Activated CD4-positive, alpha-beta memory T cell treated with anti-CD3 and anti-CD28 coated beads, Interleukin-2, amount 10 ng/mL, durations not matched to agents 7 days and 5 days (primary cell): ENCODE measurements around the gene OR4S1. TPM values are rescaled to one million over a fixed set of nuclear protein-coding genes. Genes with fewer than 3 reads are reported as not detected.

Experiments
- CTCF ChIA-PET: fragments of 350-600 bp; sonication (Branson Sonifier 250); formaldehyde crosslinking; loops from one replicate; lab custom pipeline; 2021; ENCODE audit warnings: antibody characterized with exemption, inconsistent platforms; lab: Charles Lee
- POLR2A ChIA-PET: fragments of 350-600 bp; sonication (Branson Sonifier 250); formaldehyde crosslinking; loops from one replicate; lab custom pipeline; 2021; ENCODE audit warnings: antibody characterized with exemption; lab: Charles Lee
- DNase-seq: peaks from one replicate; pipeline ENCODE4 v3.0.0-alpha.2; 2020
- H3K27ac Mint-ChIP-seq: one replicate; pipeline ENCODE4 v1.8.0; 2021; ENCODE audit warnings: mild to moderate bottlenecking, mixed read lengths
- H3K27me3 Mint-ChIP-seq: one replicate; pipeline ENCODE4 v1.8.0; 2021; ENCODE audit warnings: mixed read lengths
- H3K36me3 Mint-ChIP-seq: one replicate; pipeline ENCODE4 v1.8.0; 2021; ENCODE audit warnings: low read depth, mixed read lengths
- H3K4me1 Mint-ChIP-seq: one replicate; pipeline ENCODE4 v1.8.0; 2021; ENCODE audit warnings: mixed read lengths
- H3K4me3 Mint-ChIP-seq: one replicate; pipeline ENCODE4 v1.8.0; 2021; ENCODE audit warnings: mild to moderate bottlenecking, mixed read lengths
- H3K9me3 Mint-ChIP-seq: one replicate; pipeline ENCODE4 v1.8.0; 2021; ENCODE audit warnings: mixed read lengths
- total RNA-seq, 2 experiments: library from RNA; stranded (reverse); gene quantifications; one replicate each; pipeline ENCODE4 v1.2.3, GENCODE V29; 2021

The OR4S1 gene
- total RNA-seq, 2 experiments from 2014 or later = not detected

DNA sequence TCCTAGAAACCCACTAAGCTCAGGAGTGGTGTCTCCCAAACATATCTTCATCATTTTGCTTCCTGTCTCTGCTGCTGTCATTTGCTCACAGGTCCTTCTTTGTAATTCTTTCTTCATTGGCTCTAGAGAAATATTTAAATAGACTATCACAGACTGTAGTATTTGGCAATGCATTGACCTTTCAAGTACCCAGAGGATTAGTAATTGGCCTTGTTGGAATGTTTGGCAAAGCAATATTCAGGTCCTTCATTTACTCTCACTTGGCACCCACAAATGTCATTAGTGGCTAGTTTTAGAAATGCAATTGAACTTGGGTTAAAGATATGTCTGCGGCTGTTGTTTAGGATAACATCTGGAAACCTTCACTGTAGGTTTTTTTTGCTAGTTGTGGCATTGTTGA is 48.7 kb downstream of the OR4S1 start:
- ChIA-PET POLR2A (no interaction called here), CTCF (no interaction called here)
- no peak overlapping the region for H3K27ac Mint-ChIP-seq
- no peaks in the 10 kb centered on the region for H3K36me3 Mint-ChIP-seq
- H3K4me1 Mint-ChIP-seq = no peaks in the 10 kb centered on the region
- DNase-seq = no peak
- peaks cover 15% of the 10 kb centered on the region for H3K9me3 Mint-ChIP-seq
- H3K27me3 Mint-ChIP-seq = peaks cover 4% of the 10 kb centered on the region
- no peak overlapping the region for H3K4me3 Mint-ChIP-seq

Other genes with a start within 250 kb of the OR4S1 start
- gene OR4B1, start 89.4 kb upstream of the OR4S1 start, total RNA-seq = not detected
- not detected for gene OR4X2, start 61.1 kb upstream of the OR4S1 start, total RNA-seq
- not detected for gene OR4X1, start 42.4 kb upstream of the OR4S1 start, total RNA-seq
- gene OR4C3, start 18.7 kb downstream of the OR4S1 start, total RNA-seq = not detected
- not detected for gene OR4C5, start 60.2 kb downstream of the OR4S1 start, total RNA-seq
- not detected for gene OR4A47, start 182.6 kb downstream of the OR4S1 start, total RNA-seq